Measurements from ENCODE around the gene JTB.

DNA sequence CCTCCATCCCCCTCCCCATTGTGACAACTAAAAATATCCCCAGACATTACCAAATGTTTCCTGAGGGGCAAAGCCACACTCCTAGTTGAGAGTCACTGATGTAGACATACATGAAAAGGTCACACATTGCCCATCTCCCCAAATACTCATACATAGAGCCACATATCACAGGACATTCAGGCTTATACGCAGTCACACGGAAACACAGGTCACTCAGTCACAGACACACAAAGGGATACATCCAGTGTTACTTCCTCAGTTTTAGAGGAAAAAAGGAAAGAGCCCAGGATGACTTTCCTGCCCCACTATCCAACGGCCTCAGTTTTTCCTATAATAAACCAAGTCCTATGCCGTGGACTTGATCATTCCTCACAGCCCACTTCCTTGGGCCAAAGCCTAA, 16.1 kb downstream of the JTB start:
- TF ChIP-seq CTCF (conservative IDR thresholded peaks at IDR 0.05; ENCODE audit: low read length): no peak
- no peak for TF ChIP-seq EZH2phosphoT487 (IDR thresholded peaks at IDR 0.05; ENCODE audit: borderline replicate concordance, low read depth, low read length)

All from OCI-LY7 (cell line).